A673 (cell line): ENCODE data around the gene SPTBN4.

Experiments
- EZH2 ChIP-seq: fragments of 200-600 bp; sonication (generic); IDR thresholded peaks from 2 replicates; pipeline ENCODE4 v1.6.1; 2017; ENCODE audit warnings: borderline replicate concordance, low read depth, mild to moderate bottlenecking, mixed read lengths, antibody characterized with exemption, low read length; ENCODE audit not compliant: poor library complexity, severe bottlenecking
- TF ChIP-seq, protein P1 (sequence below): fragments of 300-800, 200-600 bp; sonication (generic); conservative IDR thresholded peaks from 2 replicates; pipeline ENCODE4 v1.5.1; 2017; ENCODE audit warnings: low read depth, mild to moderate bottlenecking, antibody characterized with exemption, low read length, moderate library complexity, mixed read lengths

GRCh38 chr19:40508739-40509260 is 42.0 kb downstream of the SPTBN4 start:
- TF ChIP-seq, protein P1, sequence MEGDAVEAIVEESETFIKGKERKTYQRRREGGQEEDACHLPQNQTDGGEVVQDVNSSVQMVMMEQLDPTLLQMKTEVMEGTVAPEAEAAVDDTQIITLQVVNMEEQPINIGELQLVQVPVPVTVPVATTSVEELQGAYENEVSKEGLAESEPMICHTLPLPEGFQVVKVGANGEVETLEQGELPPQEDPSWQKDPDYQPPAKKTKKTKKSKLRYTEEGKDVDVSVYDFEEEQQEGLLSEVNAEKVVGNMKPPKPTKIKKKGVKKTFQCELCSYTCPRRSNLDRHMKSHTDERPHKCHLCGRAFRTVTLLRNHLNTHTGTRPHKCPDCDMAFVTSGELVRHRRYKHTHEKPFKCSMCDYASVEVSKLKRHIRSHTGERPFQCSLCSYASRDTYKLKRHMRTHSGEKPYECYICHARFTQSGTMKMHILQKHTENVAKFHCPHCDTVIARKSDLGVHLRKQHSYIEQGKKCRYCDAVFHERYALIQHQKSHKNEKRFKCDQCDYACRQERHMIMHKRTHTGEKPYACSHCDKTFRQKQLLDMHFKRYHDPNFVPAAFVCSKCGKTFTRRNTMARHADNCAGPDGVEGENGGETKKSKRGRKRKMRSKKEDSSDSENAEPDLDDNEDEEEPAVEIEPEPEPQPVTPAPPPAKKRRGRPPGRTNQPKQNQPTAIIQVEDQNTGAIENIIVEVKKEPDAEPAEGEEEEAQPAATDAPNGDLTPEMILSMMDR = no peak
- TF ChIP-seq EZH2 = no peak
